Ovary (tissue), 9 donors: Measurements from ENCODE around the gene ZNF592. TPM values are rescaled to one million over a fixed set of nuclear protein-coding genes. Genes with fewer than 3 reads are reported as not detected.

Experiments used
- DNase-seq, 5 donors: peaks; one replicate each; pipeline ENCODE4 v3.0.0-alpha.2; 2019 to 2020
- H3K27ac ChIP-seq, 2 donors: fragments of 200-600 bp; one replicate each; pipeline versions ENCODE4 v1.5.1 to v1.8.0; 2019 to 2022
- H3K27me3 ChIP-seq: fragments of 200-600 bp; one replicate; pipeline ENCODE4 v1.8.0; 2022
- H3K36me3 ChIP-seq: fragments of 200-600 bp; sonication (generic); one replicate; pipeline ENCODE4 v1.5.1; 2019
- H3K4me1 ChIP-seq: one replicate; pipeline ENCODE4 v1.8.1; 2013; ENCODE audit warnings: mild to moderate bottlenecking, moderate library complexity; ENCODE audit not compliant: insufficient read depth
- H3K4me3 ChIP-seq: fragments of 200-600 bp; sonication (generic); one replicate; pipeline ENCODE4 v1.5.1; 2017
- H3K9me3 ChIP-seq, 2 donors: fragments of 200-600 bp in 1 of 2; sonication (generic) in 1 of 2; one replicate each; pipeline versions ENCODE4 v1.5.1 to v1.8.1; 2013 to 2019; ENCODE audit warnings: mild to moderate bottlenecking in 1 of 2, moderate library complexity in 1 of 2
- CTCF ChIP-seq, 3 donors: fragments of 450-650 bp in 2 of 3; fragments of 200-600 bp in 1 of 3; IDR thresholded peaks; one replicate each; pipeline versions ENCODE4 v1.5.1 to v1.8.0; 2016 to 2022; ENCODE audit warnings: antibody characterized with exemption in 3 of 3, mild to moderate bottlenecking in 1 of 3
- EP300 ChIP-seq: sonication (generic); formaldehyde crosslinking; IDR thresholded peaks from one replicate; pipeline ENCODE4 v1.6.1; 2017; ENCODE audit warnings: antibody characterized with exemption
- POLR2A ChIP-seq: fragments of 450-650 bp; IDR thresholded peaks from one replicate; pipeline ENCODE4 v1.6.1; 2017; ENCODE audit warnings: antibody characterized with exemption, mild to moderate bottlenecking, moderate library complexity
- WGBS, 3 donors: extraction: QIAGEN DNeasy Blood & Tissue Kit in 1 of 3; methylation state at CpG; one replicate each; pipeline versions ENCODE4 v1.1.5 to v1.1.7; 2013 to 2017; 5-methylcytosine and 5-hydroxymethylcytosine counted together
- intact Hi-C, 4 donors: fragments of 100-400 bp; cut with DNase I; formaldehyde crosslinking; loops; one replicate each; pipeline versions ENCODE4 v1.11.0 to v1.15.1; 2022 to 2023
- polyA plus RNA-seq, 2 donors: library from polyadenylated mRNA; stranded (reverse); fragments of 200-250 nt in 1 of 2; fragments of 350-450 nt in 1 of 2; fragmentation: Illumina TruSeq in 1 of 2; extraction: RNeasy Lipid Tissue Mini Kit (QIAGEN cat#74804) in 1 of 2; gene quantifications; one replicate each; pipeline ENCODE4 v1.2.3, GENCODE V29; 2013 to 2014
- small RNA-seq: library from RNA; depleted of rRNA; stranded (forward); fragments of <200 nt; gene quantifications from one replicate; pipeline ENCODE3, GENCODE V24; 2016
- total RNA-seq, 7 donors: library from RNA; depleted of rRNA in 2 of 7; stranded (reverse); fragments of >200 nt in 2 of 7; fragmentation: NEBNext Ultra II Directional in 3 of 7; extraction: Animal tissue kit (Norgen Biotek cat#: 25700) in 3 of 7; gene quantifications; one replicate each; pipeline versions ENCODE4 v1.1.0 to v1.2.4, GENCODE V29; 2016 to 2023
- donor health status: DM: no; HTN: no; CAD: no; lungs with moderate emphysema.
- donor health status: DM: no; HTN: no; CAD: no.
- donor health status: Bipolar disorder and iron deficiency.
- donor health status: DM: yes; HTN: yes; CAD: no.
- donor health status: DM: no; HTN: no; CAD: no.
- donor health status: DM: yes; HTN: yes; CAD: no.

Gene ZNF592
- total and polyA plus RNA-seq, 9 donors, result 10.9 to 37.3 (median 23.7) TPM

- H3K27ac ChIP-seq, result no peak overlapping the region
- intact Hi-C loops, result no loop called here
- 45 to 64% (median 59%) methylated on average over 9 of the region's 9 CpGs for WGBS, 3 donors
These were observed 106.7 kb downstream of the ZNF592 start for GRCh38 chr15:84855136-84855535.

GRCh38 chr15:84855765-84856164 lies 107.4 kb downstream of the ZNF592 start:
- no peak for TF ChIP-seq POLR2A
- TF ChIP-seq EP300, result no peak
- no peak for TF ChIP-seq CTCF (IDR thresholded peaks at IDR 0.05)
- intact Hi-C loops, result no loop called here

More at GRCh38 chr15:84855136-84855535, 106.7 kb downstream of the ZNF592 start:
- Histone ChIP-seq H3K4me1 (no peaks in the 10 kb centered on the region), H3K36me3 (no peaks in the 10 kb centered on the region), H3K4me3 (no peak overlapping the region), H3K9me3 (no peaks in the 10 kb centered on the region), H3K27me3 (no peaks in the 10 kb centered on the region)
- no peak for TF ChIP-seq EP300
- no peak for TF ChIP-seq POLR2A
- no peak for TF ChIP-seq CTCF (IDR thresholded peaks at IDR 0.05)
- no peak for DNase-seq

More at GRCh38 chr15:84855765-84856164, 107.4 kb downstream of the ZNF592 start:
- H3K9me3 ChIP-seq, result no peaks in the 10 kb centered on the region
- no peaks in the 10 kb centered on the region for H3K36me3 ChIP-seq
- H3K4me1 ChIP-seq, result no peaks in the 10 kb centered on the region
- no peak overlapping the region for H3K4me3 ChIP-seq
- DNase-seq, result no peak
- H3K27ac ChIP-seq, result no peak overlapping the region
- no peaks in the 10 kb centered on the region for H3K27me3 ChIP-seq

Small RNAs within 50 kb of the gene (small RNA-seq; reads per million reads assigned to genes)
- not detected for gene RF00402

Other genes with a start within 250 kb of the ZNF592 start
- gene ZSCAN2, start 147.6 kb upstream of the ZNF592 start, total RNA-seq, result 10 to 100 TPM in 3 of 7 donors, 1 to 10 TPM in 4; 5.6 to 13.3 (median 9.2) TPM
- 1 to 10 TPM; 6.8 to 8.2 TPM for gene ZSCAN2, start 147.6 kb upstream of the ZNF592 start, polyA plus RNA-seq
- 10 to 100 TPM; 18.8 to 36.1 (median 26.9) TPM for gene WDR73, start 94.3 kb upstream of the ZNF592 start, total RNA-seq
- 10 to 100 TPM; 19.9 to 20.7 TPM for gene WDR73, start 94.3 kb upstream of the ZNF592 start, polyA plus RNA-seq
- 10 to 100 TPM in 1 of 7 donors, 1 to 10 TPM in 6; 5.1 to 11.5 (median 7.3) TPM for gene NMB, start 90.4 kb upstream of the ZNF592 start, total RNA-seq
- gene NMB, start 90.4 kb upstream of the ZNF592 start, polyA plus RNA-seq, result 1 to 10 TPM; 2.7 to 7.3 TPM
- 100 to 1,000 TPM; 118 to 187 (median 146) TPM for gene SEC11A, start 32.5 kb upstream of the ZNF592 start, total RNA-seq
- 100 to 1,000 TPM; 227 to 237 TPM for gene SEC11A, start 32.5 kb upstream of the ZNF592 start, polyA plus RNA-seq
- 1 to 10 TPM in 4 of 7 donors, under 1 TPM in 3; 0.48 to 2.1 (median 1.0) TPM for gene ALPK3, start 68.8 kb downstream of the ZNF592 start, total RNA-seq
- gene ALPK3, start 68.8 kb downstream of the ZNF592 start, polyA plus RNA-seq, result 1 to 10 TPM in 1 of 2 donors, under 1 TPM in 1; 0.62 to 2.8 TPM
- gene SLC28A1, start 136.1 kb downstream of the ZNF592 start, total RNA-seq, result under 1 TPM in 5 of 7 donors, not detected in 2; 0.10 to 0.92 (median 0.20) TPM
- under 1 TPM in 1 of 2 donors, not detected in 1; 0.02 TPM for gene SLC28A1, start 136.1 kb downstream of the ZNF592 start, polyA plus RNA-seq
- gene PDE8A, start 233.3 kb downstream of the ZNF592 start, total RNA-seq, result 10 to 100 TPM; 23.7 to 61.8 (median 43.0) TPM
- gene PDE8A, start 233.3 kb downstream of the ZNF592 start, polyA plus RNA-seq, result 10 to 100 TPM; 13.8 to 33.2 TPM